Measurements from ENCODE around the gene FAM222B.
"Not testable (repeated sequence)": the region's sequence is repeated elsewhere in the genome, so short reads cannot be mapped to it uniquely, and the experiment has no call there.

FAM222B gene

DNA sequence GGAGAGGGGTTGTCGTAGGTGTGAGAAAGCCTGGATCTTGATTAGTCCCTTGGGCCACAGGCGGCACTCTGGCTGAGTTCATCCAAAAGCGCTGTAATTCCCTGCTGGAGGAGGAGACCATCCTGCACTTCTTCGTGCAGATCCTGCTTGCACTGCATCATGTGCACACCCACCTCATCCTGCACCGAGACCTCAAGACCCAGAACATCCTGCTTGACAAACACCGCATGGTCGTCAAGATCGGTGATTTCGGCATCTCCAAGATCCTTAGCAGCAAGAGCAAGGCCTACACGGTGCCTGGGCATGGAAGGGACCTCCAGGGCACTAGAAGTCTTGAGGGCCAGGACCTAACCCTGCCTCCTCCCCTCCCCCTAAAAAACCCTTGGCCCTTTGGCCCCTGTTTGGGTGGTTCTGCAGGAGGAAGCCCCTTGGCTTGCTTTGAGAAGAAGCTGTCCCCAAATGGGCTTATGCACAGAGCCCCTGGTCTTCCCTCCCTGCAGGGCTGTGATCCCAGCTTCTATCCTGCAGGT lies 107.8 kb downstream of the FAM222B start:
- DNase-seq (ENCODE audit: extremely low read depth in 1 of 2, low read depth in 1 of 2), result no peak

DNA sequence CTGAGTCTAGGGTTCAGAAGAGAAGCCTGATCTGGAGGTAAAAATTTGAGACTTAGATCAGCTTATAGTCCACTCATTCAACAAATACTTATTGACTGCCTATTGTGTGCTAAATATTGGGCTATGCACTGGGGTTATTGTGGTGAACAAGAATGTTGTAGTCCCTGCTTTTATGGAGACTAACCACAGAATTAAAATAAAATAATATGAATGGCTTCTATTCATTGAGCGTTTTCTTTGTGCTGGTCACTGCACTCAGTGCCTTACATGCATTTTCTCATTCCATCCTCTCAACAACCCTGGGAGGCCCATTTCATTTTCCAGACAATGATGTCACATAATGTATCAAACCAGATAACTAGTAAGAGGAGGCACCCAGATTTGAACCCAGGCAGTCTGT lies 109.2 kb downstream of the FAM222B start:
- no peak for DNase-seq (ENCODE audit: extremely low read depth in 1 of 2, low read depth in 1 of 2)

DNA sequence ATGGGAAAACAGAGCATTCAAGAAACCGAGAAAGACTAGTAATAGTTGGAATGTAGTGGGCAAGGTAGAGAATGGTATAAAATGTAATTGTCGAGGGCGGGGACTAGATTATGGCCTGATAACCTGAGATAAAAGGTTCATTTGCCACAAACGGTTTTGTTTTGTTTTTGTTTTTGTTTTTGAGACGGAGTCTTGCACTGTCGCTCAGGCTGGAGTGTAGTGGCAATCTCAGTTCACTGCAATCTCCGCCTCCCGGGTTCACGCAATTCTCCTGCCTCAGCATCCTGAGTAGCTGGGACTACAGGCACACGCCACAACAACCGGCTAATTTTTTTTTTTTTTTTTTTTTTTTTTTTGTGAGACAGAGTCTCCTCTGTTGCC lies 112.7 kb downstream of the FAM222B start:
- DNase-seq (ENCODE audit: extremely low read depth in 1 of 2, low read depth in 1 of 2), result no peak

DNA sequence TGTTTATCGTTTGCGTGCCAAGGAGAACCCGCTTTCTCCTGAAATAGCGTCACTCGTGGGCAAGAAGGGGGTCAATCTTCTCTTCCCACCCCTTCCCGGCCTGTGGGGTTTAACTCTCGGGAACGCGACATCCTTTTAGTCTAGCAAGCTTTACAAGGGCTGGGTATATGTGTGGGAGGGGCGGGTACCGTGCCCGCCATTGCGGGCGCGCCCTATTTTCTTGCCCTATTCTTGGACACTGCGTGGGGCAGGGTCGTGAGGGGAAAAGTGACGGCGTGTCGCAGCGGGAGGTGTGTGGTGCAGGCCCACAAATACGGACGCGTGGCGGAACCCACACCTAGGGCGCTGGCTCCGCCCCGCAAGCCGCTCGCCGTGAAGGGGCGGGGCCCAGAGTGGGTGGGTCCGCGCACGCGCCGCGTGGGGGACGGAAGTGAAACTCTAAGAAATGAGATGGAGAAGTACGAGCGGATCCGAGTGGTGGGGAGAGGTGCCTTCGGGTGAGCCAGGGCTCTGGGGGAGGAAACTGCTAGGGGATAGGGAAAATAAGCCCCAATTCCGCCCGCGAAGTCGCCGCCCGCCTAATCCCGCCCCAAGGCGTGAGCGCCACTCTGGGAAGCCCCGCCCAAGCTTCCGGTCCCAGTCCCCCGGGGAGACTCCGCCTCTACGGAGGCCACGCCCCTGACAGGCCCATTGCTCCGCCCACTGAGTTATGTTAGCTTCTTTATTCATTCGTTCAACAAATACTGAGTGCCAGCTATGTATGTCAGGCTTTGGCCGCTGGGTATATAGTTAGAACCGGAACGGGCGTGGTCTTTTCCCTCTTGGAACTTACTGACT lies 114.0 kb downstream of the FAM222B start, which contains the start of gene NEK8:
Gene NEK8, plus strand, starts transcription at position 425 of the 837 bp plus-strand sequence. Its CDS starts 26 bp downstream, at position 451.
- peak; percentile 92 to 96 for DNase-seq (ENCODE audit: extremely low read depth in 1 of 2, low read depth in 1 of 2)

DNA sequence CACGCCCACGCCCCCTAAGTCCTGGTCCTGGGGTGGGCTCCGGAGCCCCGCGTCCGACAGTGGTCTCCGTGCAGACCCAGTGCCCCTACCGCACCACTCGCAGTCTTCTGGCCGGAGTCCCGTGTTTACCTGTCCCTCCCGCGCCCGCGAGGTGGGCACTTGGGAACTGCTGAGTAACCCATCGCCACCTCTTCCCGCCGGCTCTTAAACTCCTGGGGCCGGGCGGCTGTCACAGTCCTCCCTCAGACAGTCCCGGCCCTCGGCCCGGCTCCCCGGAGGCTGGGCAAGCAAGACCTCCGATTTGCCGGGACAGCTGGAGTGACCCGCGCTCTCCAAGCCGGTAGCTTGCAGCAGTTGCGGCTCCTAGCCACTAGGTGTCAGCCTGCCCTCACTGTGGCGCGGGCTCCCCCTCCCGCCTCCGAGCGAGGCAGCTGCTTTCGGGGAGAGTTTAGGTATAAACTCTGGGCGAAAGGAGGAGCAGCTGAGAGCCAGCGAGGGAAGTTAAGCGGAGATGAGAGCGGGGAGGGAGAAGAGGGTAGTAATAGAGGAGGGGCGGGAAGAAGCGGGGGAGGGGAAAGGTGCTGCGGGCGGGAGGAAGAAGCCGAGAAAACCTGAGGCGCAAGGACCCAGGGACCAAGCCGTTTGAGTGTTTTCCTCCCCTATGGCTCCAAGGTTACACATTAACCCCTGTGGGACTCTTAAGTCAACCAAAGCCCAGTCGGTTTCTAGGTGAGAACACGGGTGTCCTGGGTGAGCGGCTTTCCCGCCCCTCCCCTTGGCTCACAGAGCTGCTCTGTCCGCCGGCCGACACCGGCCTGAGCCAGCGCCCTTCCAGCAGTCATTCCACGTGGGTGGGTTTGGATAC lies 115.7 kb downstream of the FAM222B start:
- DNase-seq (ENCODE audit: extremely low read depth in 1 of 2, low read depth in 1 of 2), result peak; percentile 79 to 89

DNA sequence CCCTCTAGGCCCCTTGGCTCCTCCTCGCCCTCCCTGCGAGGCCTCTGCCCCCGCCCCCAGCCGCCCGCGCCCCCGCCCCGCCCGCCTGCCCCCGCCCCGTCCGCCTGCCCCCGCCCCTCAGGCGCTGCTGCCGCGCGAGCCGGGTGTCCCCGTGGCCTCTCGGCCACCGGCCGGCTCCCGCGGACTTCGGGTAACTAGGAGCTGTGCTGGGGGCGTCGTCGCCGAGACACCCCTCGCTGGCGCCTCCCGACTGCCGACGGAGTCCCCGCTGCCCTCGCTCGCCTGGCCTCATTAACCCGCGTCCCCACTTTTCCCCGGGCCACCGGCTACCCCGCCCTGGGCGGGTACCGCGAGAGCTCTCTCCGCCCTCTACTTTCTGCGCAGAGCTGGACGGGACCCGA lies 116.4 kb downstream of the FAM222B start, which contains the start of gene TLCD1:
Gene TLCD1, minus strand, starts transcription at position 8 of the 401 bp plus-strand sequence. CDS start 136 bp downstream, outside the sequence.
- DNase-seq (ENCODE audit: extremely low read depth in 1 of 2, low read depth in 1 of 2), result peak; percentile 61 to 69

DNA sequence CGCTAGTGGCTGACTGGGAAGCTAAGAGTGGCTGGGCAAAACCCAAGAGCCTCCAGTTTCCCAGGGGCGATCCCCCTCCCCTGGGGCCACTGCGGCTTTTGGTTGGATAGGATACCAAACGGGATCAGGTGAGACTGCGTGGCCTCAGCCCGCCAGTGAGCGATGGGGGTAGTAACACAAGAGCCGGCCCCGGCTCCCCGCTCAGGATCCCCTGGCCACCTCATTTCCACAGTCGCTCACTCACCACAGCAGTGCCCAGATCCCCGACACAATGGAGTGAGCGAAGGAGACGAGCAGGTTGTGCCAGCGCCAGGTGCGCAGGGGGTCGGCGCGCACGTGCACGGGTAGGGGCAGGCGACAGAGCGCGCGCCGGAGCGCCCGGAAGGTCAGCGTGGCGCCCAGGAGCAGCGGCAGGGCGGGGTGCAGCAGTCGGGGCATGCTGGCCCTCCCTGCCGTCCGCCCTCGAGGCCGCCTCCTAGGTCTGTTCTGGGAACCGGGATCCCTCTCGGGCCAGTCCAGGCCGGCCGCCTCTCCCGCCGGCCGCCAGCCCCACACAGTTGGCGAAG lies 116.8 kb downstream of the FAM222B start:
- peak in 1 of 2 donors; percentile 59 for DNase-seq (ENCODE audit: extremely low read depth in 1 of 2, low read depth in 1 of 2)

DNA sequence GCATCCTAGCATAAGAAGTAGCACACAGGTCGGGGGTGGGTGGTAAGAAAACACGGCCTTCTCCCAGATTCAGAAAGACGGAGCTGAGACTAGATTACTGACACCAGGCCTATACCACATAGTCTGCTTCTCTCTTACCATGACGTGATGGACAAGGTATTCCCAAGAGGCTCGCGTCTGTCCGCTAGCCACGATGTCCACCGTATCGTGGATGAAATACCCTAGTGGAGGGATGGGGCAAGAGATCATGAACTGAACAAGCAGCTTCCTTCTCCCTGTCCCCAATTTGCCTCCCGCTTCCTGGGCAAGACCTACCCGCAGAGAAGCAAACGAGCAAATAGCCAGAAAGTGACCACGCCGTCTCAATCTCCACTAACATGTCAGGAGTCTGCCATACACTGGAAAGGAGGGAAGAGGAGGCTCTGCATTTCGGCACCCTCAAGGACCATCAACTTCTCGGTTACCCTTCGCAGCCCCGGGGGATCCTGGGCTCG lies 117.4 kb downstream of the FAM222B start:
- no peak for DNase-seq (ENCODE audit: extremely low read depth in 1 of 2, low read depth in 1 of 2)

DNA sequence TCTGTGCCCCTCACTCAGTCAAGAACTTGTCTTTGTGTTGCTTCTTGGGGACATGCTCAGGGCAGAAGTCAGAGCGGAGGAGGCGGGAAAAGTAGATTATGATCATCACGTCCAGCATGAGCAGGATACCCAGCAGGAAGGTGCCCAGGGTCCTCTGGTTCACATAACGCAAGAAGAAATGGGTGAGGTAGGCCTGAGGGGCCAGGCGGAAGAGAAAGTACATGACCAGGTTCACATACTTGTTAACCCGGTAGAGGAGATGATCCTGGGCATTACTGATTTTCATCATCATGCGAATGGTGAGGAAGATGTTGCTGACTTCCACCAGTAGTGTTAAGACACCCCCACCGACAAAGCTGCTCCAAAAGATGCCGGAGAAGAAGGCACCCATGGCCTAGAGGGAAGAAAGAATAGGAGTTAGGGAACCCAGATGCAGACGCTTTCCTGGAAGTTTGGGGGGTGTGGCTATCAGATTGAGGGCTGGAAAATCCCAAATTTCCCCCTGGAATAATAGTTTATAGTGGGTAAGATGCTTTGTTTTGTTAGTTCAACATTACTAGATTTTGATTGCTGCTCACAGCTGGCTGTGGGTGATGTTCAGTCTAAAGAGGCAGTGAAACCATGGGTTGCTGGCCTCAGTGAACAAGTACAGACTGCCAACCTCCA lies 118.0 kb downstream of the FAM222B start:
- no peak for DNase-seq (ENCODE audit: extremely low read depth in 1 of 2, low read depth in 1 of 2)

DNA sequence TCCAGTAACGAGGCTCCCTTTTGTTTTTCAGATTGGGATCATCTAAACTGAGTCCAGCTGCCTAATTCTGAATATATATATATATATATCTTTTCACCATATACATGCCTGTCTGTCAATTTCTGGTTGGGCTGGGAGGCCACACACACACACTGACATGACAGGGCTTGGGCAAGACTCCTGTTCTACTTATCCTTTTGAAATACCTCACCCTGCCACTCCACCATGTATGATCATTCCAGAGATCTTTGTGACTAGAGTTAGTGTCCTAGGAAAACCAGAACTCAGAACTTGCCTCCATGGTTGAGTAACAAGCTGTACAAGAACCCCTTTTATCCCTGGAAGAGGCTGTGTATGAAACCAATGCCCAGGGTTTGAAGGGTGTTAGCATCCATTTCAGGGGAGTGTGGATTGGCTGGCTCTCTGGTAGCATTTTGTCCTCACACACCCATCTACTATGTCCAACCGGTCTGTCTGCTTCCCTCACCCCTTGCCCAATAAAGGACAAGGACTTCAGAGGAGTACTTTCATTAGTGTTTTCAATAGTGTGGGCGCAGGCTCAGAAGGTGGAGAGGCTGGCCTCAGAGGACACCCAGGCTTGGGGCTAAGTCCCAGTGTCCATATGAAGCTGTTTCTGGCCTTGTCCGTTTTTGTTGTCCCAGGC lies 118.6 kb downstream of the FAM222B start:
- DNase-seq (ENCODE audit: extremely low read depth in 1 of 2, low read depth in 1 of 2), result not testable (repeated sequence)

DNA sequence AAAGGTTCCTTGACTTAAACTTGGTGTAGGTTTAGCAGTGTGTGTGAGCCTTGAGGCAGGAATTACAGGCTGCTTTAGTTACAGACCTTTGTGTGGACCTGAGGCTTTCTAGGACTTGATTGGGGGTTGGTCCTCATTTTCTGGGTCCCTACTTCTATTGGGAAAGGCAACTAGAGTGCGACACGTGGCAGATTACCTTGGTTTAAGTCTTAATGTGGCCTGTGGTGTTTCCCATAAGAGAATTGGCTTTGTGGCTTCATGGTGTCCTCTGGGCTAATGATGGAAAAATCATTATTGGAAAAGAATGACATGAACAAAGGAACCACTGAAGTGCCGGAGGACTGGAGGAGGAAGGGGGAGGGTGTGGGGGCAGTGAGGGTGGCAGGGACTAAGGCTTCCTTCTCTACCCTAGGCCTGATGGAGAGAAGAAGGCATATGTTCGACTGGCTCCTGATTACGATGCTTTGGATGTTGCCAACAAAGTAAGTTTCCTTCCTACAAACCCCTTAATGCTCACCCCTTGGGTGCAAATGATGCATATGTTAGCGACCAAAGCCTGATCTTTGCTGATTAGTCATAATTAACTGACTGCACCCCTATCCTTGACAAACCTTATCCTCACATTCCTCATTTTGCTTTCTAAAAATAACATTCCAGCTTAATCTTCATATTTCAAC lies 119.3 kb downstream of the FAM222B start:
- no peak for DNase-seq (ENCODE audit: extremely low read depth in 1 of 2, low read depth in 1 of 2)

DNA sequence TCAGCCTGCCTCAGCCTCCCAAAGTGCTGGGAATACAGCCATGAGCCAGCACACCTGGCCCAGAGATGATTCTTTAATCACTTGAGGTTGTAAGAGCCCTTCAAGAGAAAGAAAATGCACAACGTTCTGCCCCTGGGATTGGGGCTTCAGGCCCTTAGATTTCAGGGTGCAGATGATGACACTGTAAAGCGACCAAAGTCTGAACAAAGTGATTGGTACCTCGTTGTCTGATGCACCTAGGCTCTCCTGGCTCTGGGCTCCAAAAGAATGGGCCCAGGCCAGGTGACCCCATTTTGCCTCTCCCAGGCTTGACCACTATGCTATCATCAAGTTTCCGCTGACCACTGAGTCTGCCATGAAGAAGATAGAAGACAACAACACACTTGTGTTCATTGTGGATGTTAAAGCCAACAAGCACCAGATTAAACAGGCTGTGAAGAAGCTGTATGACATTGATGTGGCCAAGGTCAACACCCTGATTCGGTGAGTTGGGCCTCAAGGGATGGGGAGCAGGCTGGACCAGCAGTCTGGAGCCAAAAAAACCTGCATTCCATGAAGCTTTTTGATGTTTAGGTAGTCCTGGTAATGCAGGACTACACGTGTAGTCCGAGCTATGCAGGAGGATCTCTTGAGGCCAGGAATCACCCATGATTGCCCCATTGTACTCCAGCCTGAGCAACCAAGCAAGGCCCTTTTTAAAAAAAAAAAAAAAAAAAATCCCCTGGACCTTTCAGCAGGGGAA lies 120.0 kb downstream of the FAM222B start:
- no peak for DNase-seq (ENCODE audit: extremely low read depth in 1 of 2, low read depth in 1 of 2)

DNA sequence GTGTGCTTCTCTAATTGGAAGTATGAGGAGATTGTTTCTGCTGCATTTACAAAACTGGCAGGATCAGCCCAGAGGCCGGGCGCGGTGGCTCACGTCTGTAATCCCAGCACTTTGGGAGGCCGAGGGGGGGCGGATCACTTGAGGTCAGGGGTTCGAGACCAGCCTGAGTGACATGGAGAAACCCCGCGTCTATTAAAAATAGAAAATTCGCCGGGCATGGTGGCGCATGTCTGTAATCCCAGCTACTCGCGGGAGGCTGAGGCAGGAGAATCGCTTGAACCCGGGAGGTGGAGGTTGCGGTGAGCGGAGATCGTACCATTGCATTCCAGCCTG lies 121.6 kb downstream of the FAM222B start:
- DNase-seq (ENCODE audit: extremely low read depth in 1 of 2, low read depth in 1 of 2), result not testable (repeated sequence)

DNA sequence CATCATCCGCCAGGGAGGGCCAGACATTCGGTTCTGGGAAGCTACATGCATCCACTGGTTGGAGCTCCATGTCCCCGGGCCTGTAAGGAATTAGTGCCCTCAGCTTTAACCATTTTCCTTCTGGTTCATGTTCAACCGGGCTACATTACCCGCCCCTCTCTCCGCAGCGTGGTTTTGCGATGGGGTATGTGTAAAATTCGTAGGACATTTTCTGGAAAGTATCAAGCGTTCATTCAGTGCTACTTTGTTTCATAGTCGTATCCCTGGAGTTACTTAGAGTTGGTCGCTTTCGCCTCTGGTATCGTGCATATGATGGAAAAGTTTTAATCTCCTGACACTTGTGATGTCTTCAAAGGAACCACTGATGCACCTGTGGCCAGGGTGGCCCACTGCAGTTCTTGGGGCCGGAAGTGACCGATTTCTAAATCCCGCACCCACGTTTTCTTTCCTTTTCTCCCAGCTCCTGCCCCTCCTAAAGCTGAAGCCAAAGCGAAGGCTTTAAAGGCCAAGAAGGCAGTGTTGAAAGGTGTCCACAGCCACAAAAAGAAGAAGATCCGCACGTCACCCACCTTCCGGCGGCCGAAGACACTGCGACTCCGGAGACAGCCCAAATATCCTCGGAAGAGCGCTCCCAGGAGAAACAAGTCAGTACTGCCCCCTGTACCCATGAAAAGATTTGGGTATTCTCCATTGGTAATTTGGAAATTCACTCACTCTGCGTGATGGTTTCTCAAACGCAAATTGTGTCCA lies 122.2 kb downstream of the FAM222B start:
- no peak for DNase-seq (ENCODE audit: extremely low read depth in 1 of 2, low read depth in 1 of 2)

DNA sequence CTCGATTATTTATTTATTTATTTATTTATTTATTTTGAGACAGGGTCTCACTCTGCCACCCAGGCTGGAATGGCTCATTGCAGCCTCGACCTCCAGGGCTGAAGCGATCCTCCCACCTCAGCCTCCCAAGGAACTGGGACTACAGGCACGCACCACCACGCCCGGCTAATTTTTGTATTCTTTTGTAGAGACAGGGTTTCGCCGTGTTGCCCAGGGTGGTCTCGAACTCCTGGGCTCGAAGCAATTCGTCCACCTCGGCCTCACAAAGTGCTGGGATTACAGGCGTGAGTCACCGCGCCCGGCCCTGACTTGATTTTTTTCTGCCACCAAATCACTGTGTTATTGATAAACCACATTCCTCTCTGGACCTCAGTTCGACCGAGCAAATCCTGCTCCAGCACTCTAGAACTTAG lies 123.6 kb downstream of the FAM222B start:
- DNase-seq (ENCODE audit: extremely low read depth in 1 of 2, low read depth in 1 of 2), result no peak

DNA sequence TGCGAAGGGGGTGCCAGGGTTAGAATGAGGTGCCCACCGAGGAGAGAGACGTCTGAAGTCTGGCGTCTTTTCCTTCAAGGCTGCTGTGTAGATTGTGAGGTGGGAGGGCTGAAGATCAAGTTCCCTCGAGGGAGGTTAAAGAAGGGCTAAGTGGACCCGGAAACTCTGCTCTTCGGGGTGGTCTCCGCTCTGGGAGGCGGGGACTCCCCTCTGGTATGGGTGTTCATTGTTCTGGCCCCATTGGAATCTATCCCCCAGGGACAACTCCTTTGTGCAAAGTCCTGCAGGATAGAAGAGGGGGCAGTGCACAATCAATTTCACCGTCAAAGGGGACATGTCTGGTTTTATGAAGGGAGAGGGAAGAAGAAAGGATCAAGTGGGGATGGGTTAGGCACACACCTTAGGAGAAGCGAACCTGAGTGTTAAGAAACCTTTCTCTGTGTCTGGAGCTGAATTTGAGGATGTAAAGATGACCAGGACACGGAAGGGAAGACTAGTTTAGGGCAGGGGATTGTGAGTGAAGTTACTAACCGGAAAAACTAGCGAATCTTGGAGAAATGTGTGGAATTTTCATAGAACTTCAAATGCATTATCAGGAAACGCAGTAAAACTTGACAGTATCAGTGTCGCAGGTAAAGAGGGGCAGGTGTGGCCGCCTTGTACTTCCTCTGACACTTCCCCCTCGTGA lies 124.1 kb downstream of the FAM222B start:
- DNase-seq (ENCODE audit: extremely low read depth in 1 of 2, low read depth in 1 of 2), result no peak

DNA sequence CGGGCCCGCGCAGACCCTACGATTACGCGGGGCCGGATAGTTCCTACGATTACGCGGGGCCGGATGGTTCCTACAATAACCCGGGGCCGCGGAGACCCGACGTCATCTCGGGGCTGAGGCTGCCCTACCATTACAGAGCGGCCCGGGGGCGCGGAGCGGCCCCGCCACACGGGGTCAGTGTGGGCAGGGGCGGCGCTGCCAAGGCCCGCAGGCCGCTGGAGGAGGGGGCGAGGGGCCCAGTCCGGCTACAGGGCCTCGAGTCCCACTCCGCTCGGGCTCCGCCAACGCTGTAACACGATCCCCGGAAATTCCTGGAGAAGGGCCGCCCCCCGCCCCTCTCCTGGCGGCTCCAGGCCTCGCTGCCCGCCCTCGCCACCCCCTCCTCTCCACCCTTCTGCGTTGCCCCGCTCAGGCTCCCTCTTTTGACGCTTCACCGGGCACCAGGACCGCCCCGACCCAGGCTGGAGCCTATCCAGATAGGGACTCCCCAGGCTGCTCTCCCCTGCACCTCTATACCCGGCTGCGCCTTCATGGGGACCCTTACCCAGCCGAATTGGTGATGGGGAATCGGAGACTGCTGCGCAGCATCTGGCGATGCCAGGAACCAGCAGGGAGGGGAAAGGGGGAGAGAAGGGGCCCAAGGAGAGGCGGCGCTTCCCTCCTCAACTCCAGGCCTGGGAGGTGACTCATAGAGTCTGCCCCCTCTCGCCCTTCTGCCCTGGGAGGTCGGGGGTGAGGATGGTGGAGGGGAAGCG lies 124.8 kb downstream of the FAM222B start, which contains the start of gene RAB34:
Gene RAB34, minus strand, starts transcription at position 291 of the 755 bp plus-strand sequence. CDS start 602 bp downstream, outside the sequence.
- no peak for DNase-seq (ENCODE audit: extremely low read depth in 1 of 2, low read depth in 1 of 2)

Measured in stimulated activated CD8-positive, alpha-beta memory T cell treated with anti-CD3 and anti-CD28 coated beads, Interleukin-7, amount 100 ng/mL, for 48 hours (primary cell).